T-helper 9 cell (primary cell): ENCODE data around the gene ERP29.
"Not testable (repeated sequence)": the region's sequence is repeated elsewhere in the genome, so short reads cannot be mapped to it uniquely, and the experiment has no call there.

Experiments
- DNase-seq: peaks from one replicate; pipeline ENCODE4 v3.0.0-alpha.2; 2020

Gene ERP29

DNA sequence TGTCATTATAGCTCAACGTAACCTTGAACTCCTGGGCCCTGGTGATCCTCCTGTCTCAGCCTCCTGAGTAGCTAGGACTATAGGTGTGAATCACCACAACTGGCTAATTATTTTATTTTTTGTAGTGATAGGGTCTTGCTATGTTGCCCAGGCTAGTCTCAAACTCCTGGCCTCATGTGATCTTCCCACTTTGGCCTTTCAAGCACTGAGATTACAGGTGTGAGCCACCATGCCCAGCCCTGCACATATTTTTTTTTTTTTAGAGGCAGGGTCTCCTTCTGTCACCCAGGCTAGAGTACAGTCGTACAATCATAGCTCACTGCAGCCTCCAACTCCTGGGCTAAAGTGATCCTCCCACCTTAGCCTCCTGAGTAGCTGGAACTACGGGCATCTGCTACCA lies 9.2 kb upstream of the ERP29 start:
- DNase-seq, result no peak

DNA sequence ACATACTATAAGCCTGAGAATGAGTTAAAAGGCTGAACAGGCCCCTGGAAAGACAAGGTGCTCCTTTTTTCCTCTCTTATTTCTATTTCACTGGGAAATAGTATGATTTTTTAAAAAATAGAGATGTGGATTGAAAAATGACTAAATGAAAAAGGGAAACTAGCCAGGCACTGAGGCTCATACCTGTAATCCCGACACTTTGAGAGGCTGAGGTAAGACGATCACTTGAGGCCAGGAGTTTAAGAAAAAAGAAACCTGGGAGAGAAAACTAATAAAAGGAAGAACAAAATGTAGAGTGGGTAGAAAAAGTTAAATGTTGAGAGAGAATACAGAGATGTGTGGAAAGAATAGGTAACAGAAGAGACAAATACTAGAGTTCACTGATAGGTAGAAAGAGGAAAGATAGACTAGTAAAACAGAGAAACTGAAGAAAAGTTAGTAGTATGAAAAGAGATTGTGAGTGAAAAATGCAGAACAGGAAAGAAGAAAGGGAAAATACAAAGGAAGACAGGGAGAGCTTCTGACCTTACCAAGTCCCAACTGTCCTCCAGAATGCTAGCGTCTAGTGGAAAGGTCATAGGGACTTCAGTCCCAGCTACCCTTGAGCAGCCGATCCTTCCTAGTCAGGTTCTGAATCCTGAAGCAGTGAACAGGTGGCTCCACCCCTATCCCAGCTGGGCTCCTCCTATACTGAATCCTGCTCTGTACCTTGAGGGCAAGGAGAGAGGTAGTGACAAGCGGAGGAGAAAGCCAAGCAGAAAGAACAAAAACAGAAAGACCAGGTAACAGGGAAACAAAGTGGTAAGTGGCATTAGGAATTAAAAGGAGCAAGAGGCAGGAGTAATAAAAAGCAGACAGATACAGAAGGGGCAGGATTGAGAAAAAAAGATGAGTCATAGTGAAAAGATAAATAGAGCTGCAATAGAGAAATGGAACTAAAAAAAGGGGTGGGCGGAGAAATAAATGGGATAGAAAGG lies 7.5 kb upstream of the ERP29 start:
- DNase-seq, result no peak

DNA sequence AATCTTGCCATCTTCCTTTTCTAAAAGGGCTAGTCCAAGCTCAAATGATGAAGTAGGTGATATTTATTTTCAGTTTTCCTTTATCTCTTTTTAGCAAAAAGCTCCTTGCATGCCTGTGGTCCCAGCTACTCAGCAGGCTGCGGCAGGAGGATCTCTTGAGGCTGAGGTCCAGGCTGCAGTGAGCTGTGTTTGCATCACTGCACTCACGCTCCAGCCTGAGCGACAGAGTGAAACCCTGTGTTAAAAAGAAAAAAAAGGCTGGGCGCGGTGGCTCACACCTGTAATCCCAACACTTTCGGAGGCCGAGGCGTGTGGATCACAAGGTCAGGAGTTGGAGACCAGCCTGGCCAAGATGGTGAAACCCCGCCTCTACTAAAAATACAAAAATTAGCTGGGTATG lies 5.3 kb upstream of the ERP29 start:
- no peak for DNase-seq

DNA sequence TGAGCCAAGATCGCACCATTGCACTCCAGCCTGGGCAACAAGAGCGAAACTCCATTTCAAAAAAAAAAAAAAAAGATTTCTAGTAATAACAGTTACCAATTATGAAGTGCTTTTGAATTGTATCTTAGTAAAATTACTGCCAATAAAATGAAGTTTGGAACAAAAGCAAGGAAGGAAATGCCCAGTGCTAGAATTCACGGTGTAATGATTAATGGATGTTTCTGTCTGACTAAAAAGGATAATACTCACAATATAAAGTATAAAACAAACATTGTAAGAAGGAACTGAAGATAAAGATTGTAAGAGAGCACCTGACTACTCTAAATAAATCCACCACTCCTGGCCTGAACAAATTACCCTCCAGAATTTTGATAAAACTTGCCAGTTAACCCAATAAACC lies 4.3 kb upstream of the ERP29 start:
- DNase-seq, result no peak

DNA sequence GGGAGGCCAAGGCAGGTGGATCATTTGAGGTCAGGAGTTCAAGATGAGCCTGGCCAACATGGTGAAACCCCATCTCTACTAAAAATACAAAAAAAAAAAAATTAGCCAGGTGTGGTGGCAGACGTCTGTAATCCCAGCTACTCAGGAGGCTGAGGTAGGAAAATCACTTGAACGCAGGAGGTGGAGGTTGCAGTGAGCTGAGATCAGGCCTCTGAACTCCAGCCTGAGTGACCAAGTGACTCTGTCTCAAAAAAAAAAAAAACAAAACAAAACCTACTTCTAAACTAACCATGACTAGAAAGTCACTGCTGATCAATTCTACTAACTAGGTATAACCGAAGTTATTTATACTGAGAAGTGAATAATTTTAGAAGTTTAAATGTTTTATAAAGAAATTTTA lies 3.6 kb upstream of the ERP29 start:
- not testable (repeated sequence) for DNase-seq

DNA sequence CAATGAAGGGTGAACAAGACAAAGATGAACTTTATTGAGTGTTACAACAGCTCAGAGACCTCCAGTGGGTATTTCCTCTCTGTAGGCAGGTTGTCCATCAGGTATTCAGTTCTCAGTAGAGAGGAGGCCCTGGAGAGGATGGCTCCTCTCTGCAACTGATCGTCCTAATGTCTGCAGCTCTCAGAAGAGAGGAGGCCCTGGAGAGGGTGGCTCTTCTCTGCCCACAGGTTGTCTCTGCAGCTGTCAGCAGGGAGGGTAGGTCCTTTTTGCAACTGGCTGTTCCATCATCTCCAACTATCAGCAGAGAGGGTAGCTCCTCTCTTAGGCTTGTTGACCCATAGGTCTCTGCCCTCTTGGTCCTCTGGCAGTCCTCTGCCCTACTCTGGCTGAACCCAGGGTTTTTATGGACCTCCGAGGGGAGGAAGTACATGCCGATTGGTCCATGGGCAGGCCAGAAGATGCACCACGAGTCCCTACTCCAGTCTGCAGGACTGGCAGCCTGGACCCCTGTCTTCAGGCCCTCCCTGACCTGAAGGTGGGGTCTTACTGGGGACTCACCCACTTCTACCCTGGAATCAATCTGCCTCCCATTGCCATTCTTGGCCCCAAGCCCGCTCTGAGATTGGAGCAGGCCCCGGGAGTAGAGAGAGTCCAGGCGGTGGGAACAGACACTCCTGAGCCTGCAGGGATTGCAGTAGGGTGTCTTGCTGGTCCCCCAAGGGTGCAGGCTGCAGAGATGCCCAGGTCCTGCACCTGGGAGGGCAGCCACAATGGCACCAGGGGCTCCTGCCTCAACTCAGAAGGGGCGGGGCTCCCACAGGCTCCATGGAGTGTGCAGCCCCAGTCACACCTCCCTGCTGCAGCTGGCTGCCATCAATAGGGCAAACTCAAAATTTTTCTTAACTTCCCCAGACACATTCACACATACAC lies 2.5 kb upstream of the ERP29 start:
- no peak for DNase-seq

DNA sequence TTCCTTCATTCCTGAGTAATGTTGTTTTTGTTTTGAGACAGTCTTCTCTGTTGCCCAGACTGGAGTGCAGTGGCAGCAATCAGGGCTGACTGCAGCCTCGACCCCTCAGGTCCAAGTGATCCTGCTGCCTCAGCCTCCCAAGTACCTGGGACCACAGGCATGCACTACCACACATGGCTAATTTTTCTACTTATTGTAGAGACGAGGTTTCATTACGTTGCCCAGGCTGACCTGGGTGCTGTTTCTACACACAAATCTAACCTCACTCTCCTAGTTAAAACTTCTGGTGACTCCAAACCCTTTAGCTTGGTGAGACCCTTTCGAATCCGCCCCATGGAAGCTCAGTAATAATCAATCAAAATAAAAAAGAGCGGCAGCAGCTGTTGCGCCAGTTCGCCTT lies 1.5 kb upstream of the ERP29 start:
- DNase-seq, result no peak

DNA sequence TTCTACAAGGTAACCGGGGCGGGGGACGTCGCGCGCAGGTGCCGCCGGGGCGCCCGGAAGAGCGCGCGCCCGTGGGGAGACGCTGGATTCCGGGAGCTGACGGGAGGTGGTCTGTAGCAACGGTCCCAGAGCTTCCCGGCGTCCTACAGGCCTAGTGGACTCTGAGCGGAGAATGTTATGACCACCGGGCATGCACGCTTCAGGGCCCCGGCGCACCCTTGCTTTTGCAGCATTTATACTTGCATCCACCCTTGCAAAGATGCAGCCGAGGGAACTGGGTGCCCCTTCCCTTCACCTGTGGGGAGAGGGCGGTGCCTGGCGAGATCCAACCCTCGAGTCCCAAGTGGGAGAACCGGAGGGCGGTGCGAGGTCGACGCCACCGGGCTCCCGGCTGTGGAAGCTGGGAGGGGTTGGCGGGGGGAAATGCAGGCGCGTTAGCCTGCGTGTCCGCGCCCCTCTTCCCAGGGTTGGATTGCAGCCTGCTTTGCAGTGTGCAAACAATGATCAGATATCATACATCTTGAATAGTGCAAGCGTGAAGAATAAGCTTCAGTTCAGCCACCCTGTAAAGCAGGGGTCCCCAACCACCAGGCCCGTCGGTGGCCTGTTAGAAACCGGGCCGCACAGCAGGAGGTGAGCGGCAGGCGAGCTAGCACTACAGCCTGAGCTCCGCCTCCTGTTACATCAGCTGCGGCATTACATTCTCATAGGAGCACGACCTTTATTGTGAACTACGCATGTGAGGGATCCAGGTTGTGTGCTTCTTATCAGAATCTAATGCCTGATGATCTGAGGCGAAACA lies 576 bp downstream of the ERP29 start:
- DNase-seq, result peak; percentile 46

DNA sequence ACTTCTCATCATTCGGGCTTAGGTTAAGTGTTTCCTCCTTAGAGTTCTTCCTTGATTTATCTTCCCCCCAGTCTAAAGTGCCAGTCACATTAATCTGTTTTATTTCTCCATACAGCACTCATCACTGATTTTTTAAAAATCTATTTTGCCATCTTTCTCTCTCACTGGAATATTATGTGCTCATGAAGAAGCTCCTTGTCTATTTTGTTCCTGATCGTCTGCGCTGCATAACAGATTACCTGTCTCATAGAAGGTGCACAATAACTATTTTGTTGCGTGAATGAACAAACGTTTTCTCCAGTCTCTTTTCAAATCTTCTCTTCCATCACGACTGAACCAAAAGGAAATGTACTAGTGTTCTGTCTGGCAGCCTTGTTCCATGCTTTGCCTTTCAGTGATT lies 2.7 kb downstream of the ERP29 start:
- no peak for DNase-seq

DNA sequence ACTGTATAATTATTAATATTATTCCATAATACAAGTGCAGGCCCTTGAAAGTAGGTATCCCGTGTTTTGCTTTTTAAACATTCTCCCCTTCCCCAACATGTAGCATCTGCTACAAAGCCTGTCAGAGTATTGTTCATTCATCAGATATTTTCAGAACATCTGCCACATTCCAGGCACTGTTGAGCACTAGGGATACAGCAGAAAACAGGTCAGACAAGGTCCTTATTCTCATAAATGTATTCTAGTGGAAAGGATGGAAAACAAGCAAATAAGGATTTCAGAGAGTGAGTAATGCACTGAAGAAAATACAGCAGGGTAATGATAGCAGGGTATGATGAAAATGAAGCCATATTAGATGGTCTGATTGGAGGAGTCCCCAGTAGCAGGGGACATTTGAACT lies 3.8 kb downstream of the ERP29 start:
- DNase-seq, result no peak

DNA sequence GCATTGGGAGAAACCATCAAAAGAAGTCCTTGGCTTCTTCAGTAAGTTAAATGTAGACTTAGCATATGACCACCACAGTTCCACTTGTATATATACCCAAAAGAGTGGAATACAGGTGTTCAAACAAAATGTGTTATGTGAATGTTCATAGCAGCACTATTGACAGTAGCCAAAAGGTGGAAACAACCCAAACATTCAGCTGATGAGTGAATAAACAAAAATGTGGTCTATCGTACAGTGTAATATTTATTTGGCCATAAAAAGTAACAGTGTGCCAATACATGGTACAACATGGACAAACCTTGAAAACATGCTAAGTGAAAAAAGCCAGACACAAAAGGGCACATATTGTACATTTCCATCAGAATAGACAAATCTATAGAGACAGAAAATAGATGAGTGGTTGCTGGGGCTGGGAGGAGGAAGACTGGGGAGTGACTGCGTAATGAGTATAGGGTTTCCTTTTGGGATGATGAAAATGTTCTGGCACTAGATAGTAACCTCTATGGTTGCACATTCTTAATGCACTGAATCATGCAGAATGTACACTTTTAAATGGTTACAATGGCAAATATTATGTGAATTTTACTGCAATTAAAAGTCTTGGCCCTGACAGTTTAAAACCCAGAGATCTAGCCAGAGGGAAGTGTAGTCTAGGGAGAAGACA lies 5.5 kb downstream of the ERP29 start:
- DNase-seq, result no peak

DNA sequence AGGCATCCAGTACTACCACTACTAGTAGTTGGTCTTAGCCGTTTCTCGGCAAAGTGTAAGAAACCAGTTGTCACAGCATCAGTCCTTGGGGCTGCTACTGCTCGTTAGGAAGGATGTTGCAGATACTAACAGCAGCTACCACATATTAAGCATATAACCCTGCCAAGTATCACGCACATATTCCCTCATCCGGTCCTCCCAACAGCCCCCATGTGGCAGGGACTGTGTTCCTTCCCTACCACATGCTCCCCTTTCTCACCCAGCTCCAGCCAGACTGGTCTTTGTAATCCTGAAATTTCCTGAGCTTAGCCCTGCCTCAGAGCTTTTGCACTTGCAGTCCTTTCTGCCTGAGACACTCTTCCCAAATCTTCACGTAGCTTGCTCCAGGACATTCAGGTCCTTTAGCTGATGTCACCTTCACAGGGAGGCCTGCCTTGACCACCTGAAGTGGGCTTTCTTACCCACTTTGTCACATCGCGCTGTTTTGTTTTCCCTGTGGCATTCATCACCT lies 7.8 kb downstream of the ERP29 start:
- DNase-seq, result no peak

DNA sequence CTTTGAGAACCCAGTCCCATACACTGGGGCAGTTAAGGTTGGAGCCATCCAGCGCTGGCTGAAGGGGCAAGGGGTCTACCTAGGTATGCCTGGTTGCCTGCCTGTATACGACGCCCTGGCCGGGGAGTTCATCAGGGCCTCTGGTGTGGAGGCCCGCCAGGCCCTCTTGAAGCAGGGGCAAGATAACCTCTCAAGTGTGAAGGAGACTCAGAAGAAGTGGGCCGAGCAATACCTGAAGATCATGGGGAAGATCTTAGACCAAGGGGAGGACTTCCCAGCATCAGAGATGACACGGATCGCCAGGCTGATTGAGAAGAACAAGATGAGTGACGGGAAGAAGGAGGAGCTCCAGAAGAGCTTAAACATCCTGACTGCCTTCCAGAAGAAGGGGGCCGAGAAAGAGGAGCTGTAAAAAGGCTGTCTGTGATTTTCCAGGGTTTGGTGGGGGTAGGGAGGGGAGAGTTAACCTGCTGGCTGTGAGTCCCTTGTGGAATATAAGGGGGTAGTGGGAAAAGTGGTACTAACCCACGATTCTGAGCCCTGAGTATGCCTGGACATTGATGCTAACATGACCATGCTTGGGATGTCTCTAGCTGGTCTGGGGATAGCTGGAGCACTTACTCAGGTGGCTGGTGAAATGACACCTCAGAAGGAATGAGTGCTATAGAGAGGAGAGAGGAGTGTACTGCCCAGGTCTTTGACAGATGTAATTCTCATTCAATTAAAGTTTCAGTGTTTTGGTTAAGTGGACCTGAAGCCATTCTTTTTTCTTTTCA lies 9.2 kb downstream of the ERP29 start:
- DNase-seq, result no peak

DNA sequence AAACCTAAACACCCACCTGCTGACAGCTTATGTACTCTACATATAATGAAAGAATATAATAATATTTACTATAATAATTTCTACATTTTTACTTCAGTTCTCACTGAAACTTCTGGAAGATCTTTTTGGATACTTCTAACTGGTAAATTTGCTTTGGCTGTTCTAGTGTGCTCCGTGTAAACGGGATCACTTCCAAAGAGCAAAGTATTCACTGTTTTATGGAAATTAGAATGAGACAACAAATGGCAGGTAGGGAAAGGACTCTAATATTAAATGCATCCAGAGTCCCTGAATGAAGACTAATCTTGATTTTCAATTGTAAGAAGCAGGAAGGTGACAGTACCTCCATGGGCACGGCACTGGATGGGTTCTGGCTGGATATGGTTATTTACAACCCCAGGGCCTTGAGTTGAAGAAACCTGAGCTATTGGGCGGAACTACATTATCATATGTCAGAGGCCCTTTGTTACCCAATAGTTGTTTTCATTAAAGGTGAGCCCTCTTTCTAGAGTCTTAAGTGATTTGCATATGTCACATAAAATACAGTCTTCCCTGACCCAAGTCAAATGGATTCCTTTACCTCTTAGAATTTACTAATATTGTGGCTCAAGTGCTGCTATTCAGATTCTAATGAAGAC lies 10.7 kb downstream of the ERP29 start:
- DNase-seq, result no peak

DNA sequence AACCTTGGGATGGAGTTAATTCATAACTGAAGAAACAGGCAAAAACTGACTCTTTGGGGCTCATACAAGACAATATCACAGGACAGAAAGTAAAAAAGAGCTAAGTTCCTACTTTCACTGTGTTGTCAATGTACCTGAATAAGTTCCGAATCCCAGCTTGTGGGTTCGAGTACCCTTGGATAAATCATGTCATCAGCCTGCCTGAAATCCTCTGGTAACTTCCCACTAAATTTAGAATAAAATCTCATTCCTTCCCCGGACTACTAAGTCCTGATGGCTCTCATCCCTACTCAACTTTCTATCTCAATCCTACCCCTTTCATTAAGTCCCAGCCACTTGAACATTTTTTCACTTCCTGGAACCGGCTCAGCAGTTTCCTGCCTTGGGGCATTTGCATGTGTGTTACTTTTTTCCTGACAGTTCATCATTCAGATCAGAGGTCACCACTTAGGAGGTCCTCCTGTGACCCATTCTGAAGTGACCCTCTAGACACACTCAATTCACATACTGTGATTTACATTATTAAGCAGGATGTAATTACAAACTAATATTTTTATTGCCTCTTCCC lies 12.7 kb downstream of the ERP29 start:
- DNase-seq, result no peak

DNA sequence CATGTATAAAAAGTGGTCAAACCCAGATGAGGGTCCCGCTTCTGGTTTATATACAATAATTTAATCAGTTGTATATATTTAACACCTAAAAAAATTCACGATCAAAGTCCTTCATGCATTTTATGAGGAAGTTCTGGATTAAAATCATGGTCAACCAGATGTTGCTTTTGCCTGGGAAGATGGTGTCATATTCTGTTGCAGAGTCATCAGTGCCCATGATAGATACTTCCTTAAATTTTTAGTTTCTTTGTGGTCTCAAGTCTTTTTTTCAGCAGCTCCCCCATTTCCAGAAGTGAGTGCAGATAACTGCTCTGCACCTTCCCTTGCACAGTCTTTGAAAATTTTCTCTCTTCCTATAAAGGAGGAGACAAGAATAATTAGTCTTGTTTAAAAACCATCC lies 16.1 kb downstream of the ERP29 start:
- no peak for DNase-seq

DNA sequence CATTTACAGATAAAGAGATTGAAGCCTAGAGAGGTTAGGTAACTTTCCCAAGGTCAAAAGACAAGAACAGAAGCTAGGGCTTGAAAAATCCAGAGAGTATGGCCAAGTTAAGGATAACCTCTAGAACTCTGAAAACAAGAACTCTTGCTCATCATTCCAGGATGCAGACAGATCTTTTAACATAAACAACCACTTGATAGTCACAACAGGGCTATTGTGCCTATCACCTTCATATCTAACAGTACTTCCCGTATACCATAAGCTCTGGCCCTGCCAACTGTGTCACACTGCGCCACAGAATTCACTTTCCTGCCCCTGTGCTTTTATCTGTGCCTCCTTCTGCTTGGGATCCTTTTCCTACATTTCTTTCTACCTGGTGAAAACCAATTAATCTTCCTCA lies 18.2 kb downstream of the ERP29 start:
- no peak for DNase-seq

DNA sequence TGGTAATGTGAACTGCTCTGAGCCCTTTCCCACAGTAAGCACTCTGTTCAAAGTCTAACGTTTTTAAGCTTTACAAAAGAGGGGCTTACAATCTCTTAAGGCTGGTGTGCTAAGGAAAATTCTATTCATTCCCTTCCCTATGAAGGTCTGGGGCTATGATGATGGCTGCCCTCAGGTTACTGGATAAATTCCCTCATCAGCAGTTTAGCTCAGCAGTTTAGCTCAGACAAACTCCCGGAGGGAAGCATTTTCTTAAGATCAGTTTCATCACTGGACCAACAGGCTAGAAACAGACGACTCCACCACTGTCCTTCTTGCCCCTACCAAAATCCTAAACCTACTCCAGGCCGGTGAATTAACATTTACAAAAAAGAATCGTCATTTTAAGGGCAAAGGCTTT lies 19.1 kb downstream of the ERP29 start:
- DNase-seq, result no peak

DNA sequence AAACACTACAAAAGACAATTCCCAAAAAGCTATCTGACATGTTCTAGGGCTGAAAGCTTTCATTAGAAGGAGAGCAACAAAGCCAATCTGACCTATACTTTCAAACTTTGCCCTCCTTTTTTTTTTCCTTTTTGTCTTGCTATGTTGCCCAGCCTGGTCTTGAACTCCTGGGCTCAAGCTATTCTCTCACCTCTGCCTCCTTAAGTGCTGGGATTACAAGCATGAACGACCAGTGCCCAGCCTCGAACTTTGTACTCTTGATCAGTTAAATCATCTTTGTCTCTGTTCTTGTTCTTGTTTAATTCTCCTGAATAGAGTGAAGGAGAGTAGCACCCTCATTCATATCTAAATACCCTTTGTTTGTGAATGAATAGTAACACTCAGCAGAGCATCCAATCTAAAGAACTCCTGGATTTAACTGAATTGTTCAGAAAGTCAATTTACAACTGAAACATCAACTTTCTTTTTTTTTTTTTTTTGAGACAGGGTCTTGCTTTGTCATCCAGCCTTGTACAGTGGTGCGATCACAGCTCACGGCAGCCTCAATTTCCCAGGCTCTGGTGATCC lies 22.1 kb downstream of the ERP29 start:
- no peak for DNase-seq

DNA sequence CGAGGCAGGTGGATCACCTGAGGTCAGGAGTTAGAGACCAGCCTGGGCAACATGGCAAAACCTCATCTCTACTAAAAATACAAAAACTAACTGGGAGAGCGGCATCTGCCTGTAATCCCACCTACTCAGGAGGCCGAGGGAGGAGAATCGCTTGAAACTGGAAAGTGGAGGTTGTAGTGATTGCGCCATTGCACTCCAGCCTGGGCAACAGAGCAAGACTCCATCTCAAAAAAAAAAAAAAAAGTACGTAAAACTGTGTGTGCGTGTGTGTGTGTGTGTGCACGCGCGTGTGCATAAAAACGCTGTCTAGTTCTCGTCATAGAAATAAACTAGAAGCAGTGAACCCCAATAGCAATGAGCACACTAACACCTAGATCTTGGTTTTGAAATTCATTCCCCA lies 23.4 kb downstream of the ERP29 start:
- DNase-seq, result not testable (repeated sequence)
